HG03432 (cell line): ENCODE data around the gene TMEM40.
"Not testable (repeated sequence)": the region's sequence is repeated elsewhere in the genome, so short reads cannot be mapped to it uniquely, and the experiment has no call there.

Experiments used
- ATAC-seq: cut with Tn5 transposase; IDR thresholded peaks from one replicate; pipeline ENCODE4 v1.9.1; 2021; ENCODE audit warnings: mild to moderate bottlenecking, moderate library complexity; ENCODE audit not compliant: unreplicated experiment

Gene TMEM40

GRCh38 chr3:12777171-12777570 is 18.1 kb upstream of the TMEM40 start:
- no peak for ATAC-seq

GRCh38 chr3:12775970-12776369 is 16.9 kb upstream of the TMEM40 start:
- ATAC-seq: not testable (repeated sequence)

- no peak for ATAC-seq
Measured at GRCh38 chr3:12775226-12775625, 16.2 kb upstream of the TMEM40 start.

- ATAC-seq: no peak
Measured at GRCh38 chr3:12774619-12775018, 15.6 kb upstream of the TMEM40 start.

- ATAC-seq: no peak
Measured at GRCh38 chr3:12773710-12774086, 14.6 kb upstream of the TMEM40 start.

GRCh38 chr3:12773030-12773709 is 14.1 kb upstream of the TMEM40 start:
- no peak for ATAC-seq

- no peak for ATAC-seq
Measured at GRCh38 chr3:12772462-12772861, 13.4 kb upstream of the TMEM40 start.

- ATAC-seq: no peak
Measured at GRCh38 chr3:12771236-12771635, 12.2 kb upstream of the TMEM40 start.

- no peak for ATAC-seq
Measured at GRCh38 chr3:12769761-12770160, 10.7 kb upstream of the TMEM40 start.

- no peak for ATAC-seq
Measured at GRCh38 chr3:12768579-12769527, 9.8 kb upstream of the TMEM40 start.

GRCh38 chr3:12766541-12766940 is 7.5 kb upstream of the TMEM40 start:
- no peak for ATAC-seq

GRCh38 chr3:12764171-12764776 is 5.2 kb upstream of the TMEM40 start:
- ATAC-seq: no peak

- no peak for ATAC-seq
Measured at GRCh38 chr3:12759693-12760565, 870 bp upstream of the TMEM40 start.

- ATAC-seq: peak; percentile 43
Measured at GRCh38 chr3:12758025-12758781, 856 bp downstream of the TMEM40 start.

GRCh38 chr3:12756635-12757034 is 2.4 kb downstream of the TMEM40 start:
- ATAC-seq: no peak

GRCh38 chr3:12756175-12756574 is 2.9 kb downstream of the TMEM40 start:
- no peak for ATAC-seq

- no peak for ATAC-seq
Measured at GRCh38 chr3:12755754-12756153, 3.3 kb downstream of the TMEM40 start.

GRCh38 chr3:12754313-12754712 is 4.7 kb downstream of the TMEM40 start:
- ATAC-seq: no peak

- ATAC-seq: no peak
Measured at GRCh38 chr3:12753275-12754028, 5.6 kb downstream of the TMEM40 start.
